ENCODE results near the gene CDC42BPG.
"Not testable (repeated sequence)": the region's sequence is repeated elsewhere in the genome, so short reads cannot be mapped to it uniquely, and the experiment has no call there.

Gene CDC42BPG

DNA sequence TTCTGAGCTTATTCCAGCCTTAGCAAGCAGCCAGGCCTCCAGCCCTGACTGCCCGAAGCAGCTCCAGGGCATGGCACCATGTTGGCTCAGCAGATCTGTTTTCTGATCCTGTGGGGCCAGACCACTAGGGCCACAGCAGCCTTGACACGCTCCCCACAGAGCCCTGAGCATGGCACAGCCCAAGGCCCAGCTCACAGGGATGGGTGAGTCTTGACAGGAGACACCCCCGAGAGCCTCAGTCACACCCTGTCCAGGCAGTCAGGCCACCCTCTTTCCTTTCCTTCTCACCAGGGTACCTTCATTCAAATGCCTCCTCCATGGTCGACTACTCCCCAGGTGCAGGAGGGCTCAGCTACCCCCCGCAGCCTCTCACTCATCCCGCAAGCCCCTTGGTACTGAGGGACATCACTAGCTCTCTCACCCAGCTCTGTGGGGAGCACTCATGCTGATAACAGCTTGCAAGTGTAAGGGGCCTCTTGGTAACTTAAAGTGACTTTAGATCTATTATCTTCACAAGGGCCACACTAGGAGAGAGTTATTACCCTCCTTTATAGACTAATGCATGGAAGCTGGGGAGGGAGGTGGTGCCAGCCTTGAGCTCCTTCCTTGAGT lies 3.9 kb upstream of the CDC42BPG start:
- no peak overlapping the region for H2AFZ ChIP-seq (ENCODE audit: low read depth)
- no peaks in the 10 kb centered on the region for H3K27me3 ChIP-seq (ENCODE audit: insufficient read depth, low read depth)
- no peaks in the 10 kb centered on the region for H3K36me3 ChIP-seq (ENCODE audit: insufficient read depth)
- H3K79me2 ChIP-seq (ENCODE audit: insufficient read depth, low read depth) = no peaks in the 10 kb centered on the region
- H3K4me2 ChIP-seq = no peak overlapping the region; the same call in 1 of the 2 replicates
- H3K4me3 ChIP-seq (IDR thresholded peaks at IDR 0.05; ENCODE audit: insufficient read depth, low read depth, low read length) = no peak overlapping the region
- peaks cover 66% of the 10 kb centered on the region for H3K4me1 ChIP-seq (ENCODE audit: low read depth, poor library complexity, severe bottlenecking)
- no peak overlapping the region for H3K27ac ChIP-seq
- H3K9ac ChIP-seq = no peak overlapping the region
- TF ChIP-seq, protein P1, sequence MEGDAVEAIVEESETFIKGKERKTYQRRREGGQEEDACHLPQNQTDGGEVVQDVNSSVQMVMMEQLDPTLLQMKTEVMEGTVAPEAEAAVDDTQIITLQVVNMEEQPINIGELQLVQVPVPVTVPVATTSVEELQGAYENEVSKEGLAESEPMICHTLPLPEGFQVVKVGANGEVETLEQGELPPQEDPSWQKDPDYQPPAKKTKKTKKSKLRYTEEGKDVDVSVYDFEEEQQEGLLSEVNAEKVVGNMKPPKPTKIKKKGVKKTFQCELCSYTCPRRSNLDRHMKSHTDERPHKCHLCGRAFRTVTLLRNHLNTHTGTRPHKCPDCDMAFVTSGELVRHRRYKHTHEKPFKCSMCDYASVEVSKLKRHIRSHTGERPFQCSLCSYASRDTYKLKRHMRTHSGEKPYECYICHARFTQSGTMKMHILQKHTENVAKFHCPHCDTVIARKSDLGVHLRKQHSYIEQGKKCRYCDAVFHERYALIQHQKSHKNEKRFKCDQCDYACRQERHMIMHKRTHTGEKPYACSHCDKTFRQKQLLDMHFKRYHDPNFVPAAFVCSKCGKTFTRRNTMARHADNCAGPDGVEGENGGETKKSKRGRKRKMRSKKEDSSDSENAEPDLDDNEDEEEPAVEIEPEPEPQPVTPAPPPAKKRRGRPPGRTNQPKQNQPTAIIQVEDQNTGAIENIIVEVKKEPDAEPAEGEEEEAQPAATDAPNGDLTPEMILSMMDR (conservative IDR thresholded peaks at IDR 0.05; ENCODE audit: low read depth, low read length) = no peak
- no peaks in the 10 kb centered on the region for H4K20me1 ChIP-seq (ENCODE audit: insufficient read depth)

DNA sequence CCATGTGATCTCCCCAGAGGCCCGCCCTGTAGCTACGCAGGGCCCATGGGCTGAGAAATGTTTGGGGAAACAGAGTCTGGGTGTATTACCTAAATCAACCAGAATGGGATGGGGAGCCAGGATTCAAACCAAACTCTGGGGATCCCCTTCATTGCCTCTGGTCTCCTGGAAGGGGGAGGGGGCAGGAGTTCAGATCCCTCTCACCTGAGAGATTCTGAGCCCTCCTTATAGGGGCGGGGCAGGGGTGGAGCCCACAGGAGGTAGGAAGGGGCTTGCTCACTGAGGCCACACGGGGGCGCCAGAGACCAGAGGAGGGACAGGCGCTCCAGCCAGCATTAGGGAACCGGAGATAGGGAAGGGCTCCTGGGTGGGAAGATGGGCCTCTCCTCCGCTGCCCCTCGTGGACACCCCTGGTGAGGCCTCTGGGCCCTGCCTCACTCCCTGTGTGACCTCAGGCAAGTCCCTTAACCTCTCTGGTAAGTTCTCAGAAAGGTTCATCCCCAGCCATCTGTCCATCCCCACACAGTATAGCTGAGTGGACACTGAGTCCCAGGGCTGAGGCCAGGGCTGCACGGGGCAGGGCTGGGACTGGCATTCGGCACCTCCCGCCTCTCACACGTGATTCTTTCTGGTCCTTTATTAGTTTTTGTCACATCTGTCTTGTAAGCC lies 2.7 kb upstream of the CDC42BPG start:
- TF ChIP-seq, protein P1 (conservative IDR thresholded peaks at IDR 0.05; ENCODE audit: low read depth, low read length) = peak; percentile 90
- Histone ChIP-seq H3K9ac (no peak overlapping the region), H3K4me2 (no peak overlapping the region), H3K27ac (no peak overlapping the region), H3K27me3 (ENCODE audit: insufficient read depth, low read depth) (no peaks in the 10 kb centered on the region), H3K4me1 (ENCODE audit: low read depth, poor library complexity, severe bottlenecking) (peaks cover 55% of the 10 kb centered on the region), H3K79me2 (ENCODE audit: insufficient read depth, low read depth) (no peaks in the 10 kb centered on the region), H2AFZ (ENCODE audit: low read depth) (no peak overlapping the region), H3K4me3 (IDR thresholded peaks at IDR 0.05; ENCODE audit: insufficient read depth, low read depth, low read length) (no peak overlapping the region), H4K20me1 (ENCODE audit: insufficient read depth) (no peaks in the 10 kb centered on the region), H3K36me3 (ENCODE audit: insufficient read depth) (no peaks in the 10 kb centered on the region)

DNA sequence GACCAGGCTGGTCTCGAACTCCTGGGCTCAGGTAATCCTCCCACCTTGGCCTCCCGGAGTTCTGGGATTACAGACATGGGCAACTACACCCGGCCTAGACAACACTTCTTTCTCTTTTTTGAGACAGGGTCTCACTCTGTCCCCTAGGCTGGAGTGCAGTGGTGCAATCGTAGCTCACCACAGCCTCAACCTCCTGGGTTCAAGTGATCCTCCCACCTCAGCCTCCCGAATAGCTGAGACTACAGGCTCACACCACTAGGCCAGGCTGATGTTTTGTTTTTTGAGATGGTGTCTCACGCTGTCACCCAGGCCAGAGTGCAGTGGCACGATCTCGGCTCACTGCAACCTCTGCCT lies 1.3 kb upstream of the CDC42BPG start:
- not testable (repeated sequence) for H3K27ac ChIP-seq; H2AFZ ChIP-seq (ENCODE audit: low read depth); H4K20me1 ChIP-seq (ENCODE audit: insufficient read depth); H3K79me2 ChIP-seq (ENCODE audit: insufficient read depth, low read depth); H3K4me3 ChIP-seq (IDR thresholded peaks at IDR 0.05; ENCODE audit: insufficient read depth, low read depth, low read length); H3K27me3 ChIP-seq (ENCODE audit: insufficient read depth, low read depth); H3K9ac ChIP-seq; H3K36me3 ChIP-seq (ENCODE audit: insufficient read depth); H3K4me2 ChIP-seq
- peaks cover 41% of the 10 kb centered on the region for H3K4me1 ChIP-seq (ENCODE audit: low read depth, poor library complexity, severe bottlenecking)

DNA sequence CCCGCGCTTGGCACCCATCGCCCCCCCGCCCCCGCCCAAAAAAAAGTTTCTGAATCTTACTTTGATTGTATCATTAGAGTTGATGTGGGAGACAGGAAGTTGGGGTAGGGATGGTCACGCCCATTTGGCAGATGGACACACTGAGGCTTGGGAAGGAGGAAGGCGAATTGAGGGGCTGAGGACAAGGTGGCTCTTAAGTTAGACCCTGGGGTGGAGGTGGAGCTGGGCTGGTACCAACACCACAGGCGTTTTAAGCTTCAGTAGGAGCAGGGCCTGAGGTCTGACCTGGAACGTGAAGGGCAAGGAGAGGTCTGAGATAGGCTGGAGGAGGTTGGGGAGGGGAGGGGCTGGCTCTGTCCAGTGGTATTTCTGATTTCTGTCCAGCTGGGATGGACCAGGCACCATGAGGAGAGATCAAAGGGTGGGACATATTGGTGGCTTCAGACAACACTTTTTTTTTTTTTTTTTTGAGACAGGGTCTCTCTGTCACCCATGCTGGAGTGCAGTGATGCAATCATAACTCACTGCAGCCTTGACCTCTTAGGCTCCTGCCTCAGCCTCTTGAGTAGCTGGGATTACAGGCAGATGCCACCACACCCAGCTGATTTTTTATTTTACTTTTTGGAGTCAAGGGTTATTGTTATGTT lies 799 bp upstream of the CDC42BPG start:
- no peaks in the 10 kb centered on the region for H3K79me2 ChIP-seq (ENCODE audit: insufficient read depth, low read depth)
- TF ChIP-seq, protein P1 (conservative IDR thresholded peaks at IDR 0.05; ENCODE audit: low read depth, low read length) = no peak
- H2AFZ ChIP-seq (ENCODE audit: low read depth) = peak overlapping the region; percentile 52; the same call in 1 of the 2 replicates
- no peaks in the 10 kb centered on the region for H3K27me3 ChIP-seq (ENCODE audit: insufficient read depth, low read depth)
- H3K4me1 ChIP-seq (ENCODE audit: low read depth, poor library complexity, severe bottlenecking) = peaks cover 36% of the 10 kb centered on the region
- no peaks in the 10 kb centered on the region for H3K36me3 ChIP-seq (ENCODE audit: insufficient read depth)
- no peaks in the 10 kb centered on the region for H4K20me1 ChIP-seq (ENCODE audit: insufficient read depth)
- H3K4me2 ChIP-seq = peak overlapping the region; percentile 42; the same call in 1 of the 2 replicates
- no peak overlapping the region for H3K27ac ChIP-seq
- no peak overlapping the region for H3K4me3 ChIP-seq (IDR thresholded peaks at IDR 0.05; ENCODE audit: insufficient read depth, low read depth, low read length)
- no peak overlapping the region for H3K9ac ChIP-seq

All from KMS-11 (cell line).